RWPE2 (cell line): Measurements from ENCODE around the gene DGKZ.

Experiments used
- ATAC-seq: fragments of 200-7000 bp; cut with Tn5 transposase; 3 replicates; pipeline ENCODE4 v1.9.1; 2021; ENCODE audit warnings: low read depth
- DNase-seq: peaks from one replicate; pipeline ENCODE4 v3.0.0-alpha.2; 2020; ENCODE audit warnings: low spot score
- H3K27ac ChIP-seq: fragments of 450-650 bp; 2 replicates; pipeline ENCODE4 v1.5.1; 2017; ENCODE audit warnings: mild to moderate bottlenecking; ENCODE audit not compliant: poor library complexity, severe bottlenecking
- H3K27me3 ChIP-seq: fragments of 250-450 bp; sonication (Bioruptor Pico); 2 replicates; pipeline ENCODE4 v1.5.1; 2021; ENCODE audit warnings: mild to moderate bottlenecking, moderate library complexity; ENCODE audit not compliant: insufficient read depth, poor library complexity, severe bottlenecking
- H3K36me3 ChIP-seq: fragments of 250-450 bp; sonication (Bioruptor Pico); 2 replicates; pipeline ENCODE4 v1.5.1; 2020; ENCODE audit warnings: low read depth, mild to moderate bottlenecking, moderate library complexity
- H3K4me1 ChIP-seq: fragments of 250-450 bp; sonication (Bioruptor Pico); 2 replicates; pipeline ENCODE4 v1.5.1; 2021; ENCODE audit warnings: mild to moderate bottlenecking, moderate library complexity; ENCODE audit not compliant: insufficient read depth, poor library complexity, severe bottlenecking
- H3K4me3 ChIP-seq: fragments of 250-450 bp; sonication (Bioruptor Pico); 2 replicates; pipeline ENCODE4 v1.5.1; 2021; ENCODE audit warnings: mild to moderate bottlenecking, moderate library complexity; ENCODE audit not compliant: severe bottlenecking
- H3K9me3 ChIP-seq: fragments of 250-450 bp; sonication (Bioruptor Pico); 2 replicates; pipeline ENCODE4 v1.5.1; 2021; ENCODE audit warnings: mild to moderate bottlenecking, moderate library complexity; ENCODE audit not compliant: severe bottlenecking
- TF ChIP-seq, protein P1 (sequence below): fragments of 450-650 bp; IDR thresholded peaks from one replicate; pipeline ENCODE4 v1.5.1; 2017; ENCODE audit warnings: mild to moderate bottlenecking, moderate library complexity; ENCODE audit not compliant: poor library complexity, severe bottlenecking

The DGKZ gene

DNA sequence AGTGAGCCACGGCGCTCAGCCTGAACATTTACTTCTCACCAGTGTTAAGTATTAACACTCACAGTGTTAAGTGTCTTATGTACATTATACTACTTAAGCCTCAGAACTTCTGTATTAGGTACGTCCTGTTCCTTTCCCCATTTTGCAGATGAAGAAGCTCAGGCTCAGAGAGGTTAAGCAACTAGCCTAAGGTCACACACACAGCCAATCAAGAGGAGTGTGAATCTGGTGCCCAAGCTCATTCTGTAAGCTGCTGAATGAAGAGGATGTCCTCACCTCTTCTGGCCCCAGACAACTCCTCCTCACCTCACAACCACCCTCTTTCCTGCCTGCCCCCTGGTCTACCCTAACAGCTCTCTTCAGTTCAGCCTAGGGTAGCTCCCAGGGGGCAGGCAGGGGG lies 39.9 kb upstream of the DGKZ start:
- DNase-seq: no peak
- Histone ChIP-seq H3K9me3 (no peaks in the 10 kb centered on the region), H3K36me3 (no peaks in the 10 kb centered on the region), H3K4me1 (no peaks in the 10 kb centered on the region), H3K27me3 (no peaks in the 10 kb centered on the region), H3K4me3 (no peak overlapping the region), H3K27ac (no peak overlapping the region)
- TF ChIP-seq, protein P1, sequence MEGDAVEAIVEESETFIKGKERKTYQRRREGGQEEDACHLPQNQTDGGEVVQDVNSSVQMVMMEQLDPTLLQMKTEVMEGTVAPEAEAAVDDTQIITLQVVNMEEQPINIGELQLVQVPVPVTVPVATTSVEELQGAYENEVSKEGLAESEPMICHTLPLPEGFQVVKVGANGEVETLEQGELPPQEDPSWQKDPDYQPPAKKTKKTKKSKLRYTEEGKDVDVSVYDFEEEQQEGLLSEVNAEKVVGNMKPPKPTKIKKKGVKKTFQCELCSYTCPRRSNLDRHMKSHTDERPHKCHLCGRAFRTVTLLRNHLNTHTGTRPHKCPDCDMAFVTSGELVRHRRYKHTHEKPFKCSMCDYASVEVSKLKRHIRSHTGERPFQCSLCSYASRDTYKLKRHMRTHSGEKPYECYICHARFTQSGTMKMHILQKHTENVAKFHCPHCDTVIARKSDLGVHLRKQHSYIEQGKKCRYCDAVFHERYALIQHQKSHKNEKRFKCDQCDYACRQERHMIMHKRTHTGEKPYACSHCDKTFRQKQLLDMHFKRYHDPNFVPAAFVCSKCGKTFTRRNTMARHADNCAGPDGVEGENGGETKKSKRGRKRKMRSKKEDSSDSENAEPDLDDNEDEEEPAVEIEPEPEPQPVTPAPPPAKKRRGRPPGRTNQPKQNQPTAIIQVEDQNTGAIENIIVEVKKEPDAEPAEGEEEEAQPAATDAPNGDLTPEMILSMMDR: no peak
- no peak for ATAC-seq

DNA sequence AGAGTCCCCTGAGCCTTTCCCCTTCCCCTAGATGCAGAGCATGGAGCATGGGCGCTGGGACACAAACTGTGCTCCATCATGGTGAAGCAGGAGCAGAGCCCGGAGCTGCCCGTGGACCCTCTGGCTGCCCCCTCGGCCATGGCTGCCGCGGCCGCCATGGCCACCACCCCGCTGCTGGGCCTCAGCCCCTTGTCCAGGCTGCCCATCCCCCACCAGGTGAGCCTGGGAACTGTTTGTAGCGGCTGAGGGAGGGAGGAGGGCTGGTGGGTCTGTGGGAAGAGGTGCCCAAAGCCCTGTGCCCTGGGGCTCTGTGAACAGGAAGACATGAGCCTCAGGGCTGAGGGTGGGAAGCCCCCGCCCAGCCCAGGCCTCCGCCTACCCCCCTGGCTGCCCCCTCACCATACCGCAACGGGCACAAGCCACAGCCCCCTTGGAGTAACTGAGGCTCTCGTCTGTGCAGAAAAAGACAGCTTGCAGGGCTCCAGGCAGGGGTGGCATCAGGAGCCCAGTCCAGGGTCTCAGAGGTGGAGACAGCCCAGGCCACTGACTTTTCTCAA lies 39.4 kb upstream of the DGKZ start:
- Histone ChIP-seq H3K27ac (no peak overlapping the region), H3K36me3 (no peaks in the 10 kb centered on the region), H3K4me1 (no peaks in the 10 kb centered on the region), H3K27me3 (no peaks in the 10 kb centered on the region), H3K9me3 (no peaks in the 10 kb centered on the region), H3K4me3 (no peak overlapping the region)
- DNase-seq (peak; percentile 26), ATAC-seq (no peak)
- TF ChIP-seq, protein P1: no peak

DNA sequence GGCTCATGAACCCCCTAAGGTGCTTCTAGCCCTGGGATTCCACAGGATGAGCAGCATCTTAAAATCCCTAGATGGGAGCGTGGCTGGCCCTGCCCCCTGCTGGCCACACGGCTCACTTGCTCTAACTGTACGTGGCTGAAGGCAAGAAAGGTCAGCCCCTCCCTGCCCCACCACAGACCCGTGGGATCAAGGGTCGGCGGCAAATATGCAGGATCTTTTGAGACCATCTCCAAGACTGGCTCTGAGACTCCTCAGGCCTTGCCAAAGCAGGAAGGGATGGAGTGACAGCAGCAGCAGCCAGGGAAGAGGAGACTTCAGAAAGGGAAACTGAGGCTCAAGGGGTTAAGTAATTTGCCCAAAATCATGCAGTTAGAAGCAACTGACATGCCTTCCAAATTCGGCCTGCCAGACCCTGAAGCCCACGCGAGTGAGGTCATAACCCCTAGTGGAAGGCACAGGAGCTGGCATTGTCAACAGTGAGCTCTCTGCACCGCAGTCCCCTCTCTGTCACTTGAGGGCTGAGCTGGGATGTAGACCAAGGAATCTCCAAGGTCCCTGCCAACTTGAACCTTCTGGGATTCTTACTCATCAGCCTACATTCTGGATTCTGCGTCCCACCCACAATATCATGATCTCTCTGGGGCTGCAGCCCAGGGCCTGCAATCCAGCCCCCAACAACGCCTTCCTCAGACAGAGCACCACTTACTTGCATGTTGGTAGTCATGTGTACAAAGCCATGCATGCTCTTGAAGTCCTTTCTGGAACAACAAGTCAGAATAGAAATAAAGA lies 38.4 kb upstream of the DGKZ start:
- TF ChIP-seq, protein P1: peak; percentile 90
- Histone ChIP-seq H3K9me3 (no peaks in the 10 kb centered on the region), H3K27ac (no peak overlapping the region), H3K4me3 (no peak overlapping the region), H3K36me3 (no peaks in the 10 kb centered on the region), H3K4me1 (no peaks in the 10 kb centered on the region), H3K27me3 (no peaks in the 10 kb centered on the region)
- DNase-seq: peak; percentile 62
- peak; percentile 87 for ATAC-seq

DNA sequence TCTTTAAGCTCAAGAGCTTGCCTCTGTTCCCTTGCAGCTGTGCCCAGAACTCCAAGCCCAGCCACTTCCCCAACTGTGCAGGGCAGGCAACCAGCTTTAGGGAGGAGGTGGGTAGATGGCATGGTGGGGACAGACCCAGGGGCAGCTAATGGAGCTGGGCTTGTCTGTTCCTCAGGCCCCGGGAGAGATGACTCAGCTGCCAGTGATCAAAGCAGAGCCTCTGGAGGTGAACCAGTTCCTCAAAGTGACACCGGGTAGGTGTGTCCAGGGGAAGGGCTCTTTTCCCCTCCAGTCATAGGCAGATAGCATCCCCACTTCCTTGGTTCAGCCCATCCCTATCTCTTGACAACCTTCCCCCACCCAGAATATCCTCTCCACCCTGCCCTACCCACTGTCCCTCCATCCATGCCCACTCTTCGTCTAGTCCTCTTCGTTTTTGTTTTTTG lies 37.4 kb upstream of the DGKZ start:
- no peaks in the 10 kb centered on the region for H3K36me3 ChIP-seq
- ATAC-seq: no peak
- no peaks in the 10 kb centered on the region for H3K9me3 ChIP-seq
- no peak overlapping the region for H3K27ac ChIP-seq
- no peak overlapping the region for H3K4me3 ChIP-seq
- DNase-seq: peak; percentile 23
- TF ChIP-seq, protein P1: no peak
- H3K4me1 ChIP-seq: no peaks in the 10 kb centered on the region
- no peaks in the 10 kb centered on the region for H3K27me3 ChIP-seq

DNA sequence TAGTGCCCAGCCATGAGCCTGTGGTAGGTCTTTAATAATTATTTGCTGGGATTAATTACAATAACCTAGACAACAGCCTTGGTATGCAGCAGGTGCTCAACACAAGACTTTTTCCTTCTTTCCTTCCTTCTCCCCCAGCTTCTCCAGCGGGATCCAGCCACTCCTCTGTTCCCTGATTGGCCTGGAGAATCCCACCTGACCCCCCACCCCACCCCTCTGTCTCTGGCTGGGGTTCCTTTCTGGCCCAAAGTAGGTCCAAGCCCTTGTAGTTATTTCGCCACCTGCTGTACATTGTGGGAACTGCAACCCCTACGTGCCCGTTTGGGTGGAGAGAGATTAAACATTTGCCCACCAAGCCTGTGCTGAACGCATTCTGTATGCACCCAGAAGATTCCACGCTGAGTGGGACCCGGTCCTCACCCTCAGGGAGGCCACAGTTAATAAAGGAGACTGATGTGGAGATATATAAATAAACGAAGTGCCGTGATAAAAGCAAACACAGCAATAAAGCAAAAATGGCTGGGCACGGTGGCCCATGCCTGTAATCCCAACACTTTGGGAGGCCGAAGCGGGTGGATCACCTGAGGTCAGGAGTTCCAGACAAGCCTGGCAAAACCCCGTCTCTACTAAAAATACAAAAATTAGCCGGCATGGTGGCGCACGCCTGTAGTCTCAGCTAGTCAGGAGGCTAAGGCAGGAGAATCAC lies 32.1 kb upstream of the DGKZ start:
- no peak for DNase-seq
- Histone ChIP-seq H3K4me1 (no peaks in the 10 kb centered on the region), H3K4me3 (no peak overlapping the region), H3K9me3 (no peaks in the 10 kb centered on the region), H3K27ac (no peak overlapping the region), H3K27me3 (no peaks in the 10 kb centered on the region), H3K36me3 (no peaks in the 10 kb centered on the region)
- TF ChIP-seq, protein P1: peak; percentile 90
- peak; percentile 73 for ATAC-seq
